SU-DHL-6 (cell line): ENCODE measurements around the gene SHISA9.

Source experiments
- H2AFZ ChIP-seq: fragments of 200-600 bp; sonication (generic); 2 replicates; pipeline ENCODE4 v1.6.1; 2014; ENCODE audit warnings: low read depth, mild to moderate bottlenecking, moderate library complexity, mixed read lengths, antibody characterized with exemption, low read length; ENCODE audit not compliant: severe bottlenecking
- H3F3A ChIP-seq: fragments of 200-600 bp; shearing (Covaris generic); 2 replicates; pipeline ENCODE4 v1.6.0; 2016; ENCODE audit warnings: antibody characterized with exemption, mild to moderate bottlenecking; ENCODE audit not compliant: insufficient read depth
- H3K27ac ChIP-seq: fragments of 200-600 bp; sonication (generic); 2 replicates; pipeline ENCODE4 v1.5.1; 2016; ENCODE audit warnings: low read depth, mild to moderate bottlenecking, low read length, moderate library complexity, mixed read lengths
- H3K27me3 ChIP-seq: fragments of 200-600 bp; sonication (generic), shearing (Covaris generic); 2 replicates; pipeline ENCODE4 v1.6.0; 2014; ENCODE audit warnings: mild to moderate bottlenecking, low read length
- H3K36me3 ChIP-seq: fragments of 200-600 bp; sonication (generic); 2 replicates; pipeline ENCODE4 v1.6.1; 2014; ENCODE audit warnings: mild to moderate bottlenecking, low read length, mixed read lengths
- H3K4me2 ChIP-seq: fragments of 300-600, 200-600 bp; shearing (Covaris generic), sonication (generic); 2 replicates; pipeline ENCODE4 v1.6.0; 2014; ENCODE audit warnings: low read length, low read depth, mild to moderate bottlenecking; ENCODE audit not compliant: poor library complexity, severe bottlenecking
- H3K4me3 ChIP-seq: fragments of 200-600 bp; sonication (generic); 2 replicates; pipeline ENCODE4 v1.5.1; 2014; ENCODE audit warnings: antibody characterized with exemption, low read length, mild to moderate bottlenecking, mixed read lengths; ENCODE audit not compliant: insufficient read depth, poor library complexity, severe bottlenecking
- H3K79me2 ChIP-seq: fragments of 200-600 bp; sonication (generic); 2 replicates; pipeline ENCODE4 v1.6.1; 2014; ENCODE audit warnings: mild to moderate bottlenecking, low read length, moderate library complexity; ENCODE audit not compliant: insufficient read depth
- H3K9ac ChIP-seq: fragments of 200-600 bp; sonication (generic); 2 replicates; pipeline ENCODE4 v1.7.0; 2014; ENCODE audit warnings: mild to moderate bottlenecking, low read length
- H3K9me2 ChIP-seq: fragments of 200-600 bp; sonication (generic); replicated peaks from 2 replicates; pipeline ENCODE4 v1.6.1; 2014; ENCODE audit warnings: low read length; ENCODE audit not compliant: insufficient read depth
- H3K9me3 ChIP-seq: fragments of 200-600 bp; sonication (generic); 2 replicates; pipeline ENCODE4 v1.6.1; 2014; ENCODE audit warnings: low read length, mixed read lengths; ENCODE audit not compliant: insufficient read depth
- H4K20me1 ChIP-seq: fragments of 200-600 bp; sonication (generic); 2 replicates; pipeline ENCODE4 v1.6.1; 2014; ENCODE audit warnings: low read depth, mild to moderate bottlenecking, antibody characterized with exemption, low read length, moderate library complexity, mixed read lengths
- CTCF ChIP-seq: fragments of 200-600 bp; sonication (generic); IDR thresholded peaks from one replicate; pipeline ENCODE4 v1.5.1; 2017; ENCODE audit warnings: antibody characterized with exemption, mild to moderate bottlenecking, low read length, moderate library complexity; ENCODE audit not compliant: insufficient read depth, poor library complexity, severe bottlenecking
- EZH2phosphoT487 ChIP-seq: fragments of 200-600 bp; sonication (generic), shearing (Covaris generic); conservative IDR thresholded peaks from 2 replicates; pipeline ENCODE4 v1.6.1; 2018; ENCODE audit warnings: mild to moderate bottlenecking, antibody characterized with exemption, low read length, moderate library complexity, mixed read lengths

Gene SHISA9

GRCh38 chr16:12891836-12892235 lies 9.6 kb upstream of the SHISA9 start:
- Histone ChIP-seq H3K27me3 (no peaks in the 10 kb centered on the region), H3K27ac (no peak overlapping the region), H3F3A (no peaks in the 10 kb centered on the region), H3K9me2 (no peaks in the 10 kb centered on the region), H3K79me2 (no peaks in the 10 kb centered on the region), H2AFZ (no peak overlapping the region), H3K36me3 (no peaks in the 10 kb centered on the region), H3K4me2 (no peak overlapping the region), H3K9me3 (no peaks in the 10 kb centered on the region), H4K20me1 (no peaks in the 10 kb centered on the region), H3K9ac (no peak overlapping the region), H3K4me3 (no peak overlapping the region)
- TF ChIP-seq EZH2phosphoT487 (no peak), CTCF (no peak)

GRCh38 chr16:12893050-12893750 lies 8.2 kb upstream of the SHISA9 start:
- no peaks in the 10 kb centered on the region for H3K36me3 ChIP-seq
- H3K4me2 ChIP-seq = no peak overlapping the region
- H2AFZ ChIP-seq = no peak overlapping the region
- no peak overlapping the region for H3K27ac ChIP-seq
- H3K79me2 ChIP-seq = no peaks in the 10 kb centered on the region
- no peaks in the 10 kb centered on the region for H3K9me3 ChIP-seq
- H4K20me1 ChIP-seq = no peaks in the 10 kb centered on the region
- H3K4me3 ChIP-seq = no peak overlapping the region
- H3F3A ChIP-seq = no peaks in the 10 kb centered on the region
- H3K9me2 ChIP-seq = no peaks in the 10 kb centered on the region
- TF ChIP-seq CTCF = no peak
- TF ChIP-seq EZH2phosphoT487 = no peak
- H3K9ac ChIP-seq = no peak overlapping the region
- H3K27me3 ChIP-seq = no peaks in the 10 kb centered on the region

GRCh38 chr16:12896562-12896961 lies 4.8 kb upstream of the SHISA9 start:
- H3K27ac ChIP-seq = no peak overlapping the region
- H3K27me3 ChIP-seq = no peaks in the 10 kb centered on the region
- no peaks in the 10 kb centered on the region for H3K9me3 ChIP-seq
- H3K36me3 ChIP-seq = no peaks in the 10 kb centered on the region
- H3K9me2 ChIP-seq = no peaks in the 10 kb centered on the region
- no peak overlapping the region for H3K9ac ChIP-seq
- H3K4me2 ChIP-seq = no peak overlapping the region
- H4K20me1 ChIP-seq = no peaks in the 10 kb centered on the region
- H3K79me2 ChIP-seq = no peaks in the 10 kb centered on the region
- no peak overlapping the region for H3K4me3 ChIP-seq
- TF ChIP-seq CTCF (peak; percentile 51), EZH2phosphoT487 (no peak)
- peak overlapping the region; percentile 5 for H2AFZ ChIP-seq
- no peaks in the 10 kb centered on the region for H3F3A ChIP-seq
